MCF 10A (cell line): ENCODE results near the gene THAP9. TPM values are rescaled to one million over a fixed set of nuclear protein-coding genes. Genes with fewer than 3 reads are reported as not detected.

Experiments
- BruUV-seq: library from RNA; stranded (reverse); fragments of 400-500 nt; replicated peaks from 2 replicates; lab custom pipeline; 2021; lab: Mats Ljungman, UMichigan
- CTCF ChIA-PET: fragments of 300-600 bp; sonication (Branson Sonifier 250); formaldehyde crosslinking; extraction: SDS; loops from one replicate; lab custom pipeline; 2021; ENCODE audit warnings: antibody characterized with exemption, inconsistent platforms; lab: Yijun Ruan, JAX
- POLR2A ChIA-PET: fragments of 300-600, 350-650 bp; sonication (Branson Sonifier 250); formaldehyde crosslinking; extraction: SDS; loops from one replicate; lab custom pipeline; 2020; ENCODE audit warnings: antibody characterized with exemption, inconsistent platforms; lab: Yijun Ruan, JAX
- DNase-seq: peaks from one replicate; pipeline ENCODE4 v3.0.0-alpha.2; 2018; ENCODE audit not compliant: unreplicated experiment
- H3K27ac Mint-ChIP-seq: one replicate; pipeline ENCODE4 v1.8.0; 2022; ENCODE audit warnings: mild to moderate bottlenecking, low read depth, mixed read lengths; ENCODE audit not compliant: unreplicated experiment
- H3K27me3 Mint-ChIP-seq: one replicate; pipeline ENCODE4 v1.8.0; 2022; ENCODE audit warnings: mixed read lengths; ENCODE audit not compliant: insufficient read depth, unreplicated experiment
- H3K36me3 Mint-ChIP-seq: one replicate; pipeline ENCODE4 v1.8.0; 2022; ENCODE audit warnings: mild to moderate bottlenecking, moderate library complexity, mixed read lengths; ENCODE audit not compliant: insufficient read depth, unreplicated experiment
- H3K4me1 Mint-ChIP-seq: one replicate; pipeline ENCODE4 v1.8.0; 2022; ENCODE audit warnings: mixed read lengths; ENCODE audit not compliant: insufficient read depth, unreplicated experiment
- H3K4me3 Mint-ChIP-seq: one replicate; pipeline ENCODE4 v1.8.0; 2022; ENCODE audit warnings: mild to moderate bottlenecking, moderate library complexity, mixed read lengths; ENCODE audit not compliant: unreplicated experiment
- H3K9me3 Mint-ChIP-seq: one replicate; pipeline ENCODE4 v1.8.0; 2022; ENCODE audit warnings: mixed read lengths; ENCODE audit not compliant: unreplicated experiment
- CTCF ChIP-seq: fragments of 200-600 bp; IDR thresholded peaks from one replicate; pipeline ENCODE4 v1.8.0; 2022; ENCODE audit warnings: antibody characterized with exemption, mild to moderate bottlenecking; ENCODE audit not compliant: unreplicated experiment
- intact Hi-C: fragments of 100-400 bp; cut with micrococcal nuclease; formaldehyde crosslinking; loops from 2 replicates; pipeline ENCODE4 v1.14.1; 2022
- total RNA-seq: library from RNA; stranded (reverse); gene quantifications from 2 replicates; pipeline ENCODE4 v1.2.3, GENCODE V29; 2022

THAP9 gene
- total RNA-seq, 1 experiment from 2014 or later, result 4.0 TPM

GRCh38 chr4:82893942-82894341 is 6.6 kb upstream of the THAP9 start:
- CTCF ChIA-PET, result interaction anchor here (0.6 kb wide), 1 partner anchor 119 kb away, joined by 3 read pairs; no protein-coding TSS in a partner anchor
- no peak for TF ChIP-seq CTCF
- POLR2A ChIA-PET, result interaction anchor here (0.6 to 0.8 kb wide), 2 partner anchors 175 to 520 kb away, joined by 3 to 4 read pairs; no protein-coding TSS in a partner anchor
- H3K4me3 Mint-ChIP-seq, result no peak overlapping the region
- H3K27me3 Mint-ChIP-seq, result no peaks in the 10 kb centered on the region
- DNase-seq, result no peak
- intact Hi-C loops, result no loop called here
- H3K36me3 Mint-ChIP-seq, result peaks cover 65% of the 10 kb centered on the region
- H3K9me3 Mint-ChIP-seq, result no peaks in the 10 kb centered on the region
- no peak overlapping the region for H3K27ac Mint-ChIP-seq
- H3K4me1 Mint-ChIP-seq, result peaks cover 22% of the 10 kb centered on the region
- no TSS peak for BruUV-seq

GRCh38 chr4:82896755-82897154 is 3.8 kb upstream of the THAP9 start:
- no peak for TF ChIP-seq CTCF
- H3K27ac Mint-ChIP-seq, result no peak overlapping the region
- ChIA-PET CTCF (interaction anchor here (1.1 kb wide), 1 partner anchor 9 kb away, joined by 3 read pairs; no protein-coding TSS in a partner anchor), POLR2A (interaction anchor here (6.6 to 7.5 kb wide), 2 partner anchors 10 to 114 kb away, joined by 168 to 327 read pairs; partner anchors contain the start of genes LIN54 and SEC31A)
- intact Hi-C loops, result no loop called here
- peaks cover 56% of the 10 kb centered on the region for H3K36me3 Mint-ChIP-seq
- H3K4me3 Mint-ChIP-seq, result no peak overlapping the region
- BruUV-seq, result no TSS peak
- H3K27me3 Mint-ChIP-seq, result no peaks in the 10 kb centered on the region
- no peak for DNase-seq
- H3K9me3 Mint-ChIP-seq, result no peaks in the 10 kb centered on the region
- H3K4me1 Mint-ChIP-seq, result peaks cover 20% of the 10 kb centered on the region

GRCh38 chr4:82898322-82899243 is 2.0 kb upstream of the THAP9 start:
- ChIA-PET POLR2A (interaction anchor here (0.7 to 7.5 kb wide), 16 partner anchors 11 to 527 kb away, joined by 3 to 327 read pairs (median 9); partner anchors contain the start of genes COPS4, COQ2, HNRNPD and HNRNPDL), CTCF (interaction anchor here (0.6 to 2.4 kb wide), 14 partner anchors 14 to 1386 kb away, joined by 3 to 8 read pairs (median 4); partner anchors contain the start of gene COPS4)
- BruUV-seq, result no TSS peak
- Mint-ChIP-seq H3K4me1 (peaks cover 12% of the 10 kb centered on the region), H3K36me3 (peaks cover 40% of the 10 kb centered on the region), H3K4me3 (no peak overlapping the region), H3K27me3 (no peaks in the 10 kb centered on the region), H3K27ac (no peak overlapping the region), H3K9me3 (no peaks in the 10 kb centered on the region)
- DNase-seq, result peak; percentile 58
- TF ChIP-seq CTCF, result peak; percentile 43
- intact Hi-C loops, result loop anchor here (1.0 kb wide), 1 partner anchor 46 kb away; no protein-coding TSS in a partner anchor
